Measurements from ENCODE around the gene UBE2V1. TPM values are rescaled to one million over a fixed set of nuclear protein-coding genes. Genes with fewer than 3 reads are reported as not detected.

UBE2V1 gene
- total and polyA plus RNA-seq, 2 of the 13 experiments (the other 11 are each of a cell fraction or from before 2014, with no cell fraction given): 81.3 to 132 TPM

DNA sequence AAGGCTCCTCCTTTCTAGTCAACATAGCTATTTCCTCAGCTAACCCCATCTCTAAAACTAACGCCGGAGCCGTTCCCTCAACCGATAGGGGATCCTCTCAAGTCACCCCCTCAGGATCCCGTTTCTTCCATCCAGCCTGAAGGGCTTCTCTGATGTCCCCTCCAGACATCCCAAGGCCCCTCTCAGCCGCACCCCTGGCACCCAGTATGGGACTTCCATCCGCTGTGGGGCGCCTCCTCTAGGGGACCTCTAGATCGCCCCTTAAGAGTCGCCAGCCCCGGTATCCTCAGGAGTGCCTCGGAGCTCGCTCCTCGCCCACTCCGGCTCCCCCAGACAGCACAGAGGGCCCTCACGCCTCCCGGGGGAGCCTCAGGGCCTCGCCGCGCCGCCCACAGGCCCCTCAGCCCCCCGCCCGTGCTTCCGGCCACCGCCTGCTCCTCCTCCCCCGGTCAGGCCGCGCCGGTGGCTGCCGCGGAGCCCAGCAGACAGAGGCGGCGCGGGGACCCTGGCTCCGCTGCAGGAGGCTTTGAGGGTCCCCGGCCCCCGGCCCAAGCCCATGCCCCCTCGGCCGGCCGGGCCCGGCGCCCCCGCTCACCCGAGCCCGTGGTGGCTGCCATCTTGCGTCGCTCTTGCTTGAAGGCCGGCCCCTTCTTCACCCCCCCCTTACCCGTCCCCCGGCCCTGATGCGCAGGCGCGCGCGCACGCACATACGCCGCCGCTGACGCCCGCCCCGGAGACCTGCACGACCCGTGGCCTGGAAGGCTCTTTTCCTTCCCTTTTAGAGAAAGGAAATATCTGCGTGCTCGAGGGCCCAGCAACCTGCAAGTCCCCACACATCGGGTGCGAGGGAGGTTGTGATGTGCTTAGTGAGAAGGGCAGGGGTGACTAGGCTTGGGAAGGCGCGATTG, at the start of gene UBE2V1 (continued):
- peak; percentile 90 for TF ChIP-seq ETV5 (CRISPR knock-in tag; IDR thresholded peaks at IDR 0.05; ENCODE audit: borderline replicate concordance)
- TF ChIP-seq SIX4 (CRISPR knock-in tag; IDR thresholded peaks at IDR 0.05): no peak; the same call in 1 of the 2 replicates
- TF ChIP-seq GATAD1 (CRISPR knock-in tag; IDR thresholded peaks at IDR 0.05): peak; percentile 73; the same call in 1 of the 2 replicates
- no peak; the same call in 1 of the 2 replicates for TF ChIP-seq CREM (IDR thresholded peaks at IDR 0.05)
- TF ChIP-seq CREM (CRISPR knock-in tag; IDR thresholded peaks at IDR 0.05): no peak
- peak; percentile 65; the same call in 1 of the 2 replicates for TF ChIP-seq NAIF1 (CRISPR knock-in tag; IDR thresholded peaks at IDR 0.05; ENCODE audit: borderline replicate concordance)
- peak; percentile 98 for TF ChIP-seq ZNF235 (CRISPR knock-in tag; IDR thresholded peaks at IDR 0.05; ENCODE audit: borderline replicate concordance)
- TF ChIP-seq POLR2AphosphoS5 (IDR thresholded peaks at IDR 0.05; ENCODE audit: low read depth, low read length): peak; percentile 99
- TF ChIP-seq ZNF569 (CRISPR knock-in tag; IDR thresholded peaks at IDR 0.05; ENCODE audit: borderline replicate concordance): no peak
- 0 out of 2 replicates have a peak, but pooled peaks have one; percentile 17 for TF ChIP-seq ZBTB7B (CRISPR knock-in tag; IDR thresholded peaks at IDR 0.05)
- TF ChIP-seq ZNF770 (CRISPR knock-in tag; IDR thresholded peaks at IDR 0.05): peak; percentile 62
- TF ChIP-seq ZNF652 (CRISPR knock-in tag; IDR thresholded peaks at IDR 0.05; ENCODE audit: borderline replicate concordance, low read depth): peak; percentile 14; the same call in 1 of the 2 replicates
- peak; percentile 73; the same call in 1 of the 2 replicates for TF ChIP-seq ZNF256 (CRISPR knock-in tag; conservative IDR thresholded peaks at IDR 0.05)
- peak; percentile 89; the same call in 1 of the 2 replicates for TF ChIP-seq ZNF546 (CRISPR knock-in tag; conservative IDR thresholded peaks at IDR 0.05)
- TF ChIP-seq, protein P1, sequence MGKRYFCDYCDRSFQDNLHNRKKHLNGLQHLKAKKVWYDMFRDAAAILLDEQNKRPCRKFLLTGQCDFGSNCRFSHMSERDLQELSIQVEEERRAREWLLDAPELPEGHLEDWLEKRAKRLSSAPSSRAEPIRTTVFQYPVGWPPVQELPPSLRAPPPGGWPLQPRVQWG (CRISPR knock-in tag; IDR thresholded peaks at IDR 0.05; ENCODE audit: borderline replicate concordance, low read depth): no peak; the same call in 1 of the 2 replicates
- TF ChIP-seq, protein P2, sequence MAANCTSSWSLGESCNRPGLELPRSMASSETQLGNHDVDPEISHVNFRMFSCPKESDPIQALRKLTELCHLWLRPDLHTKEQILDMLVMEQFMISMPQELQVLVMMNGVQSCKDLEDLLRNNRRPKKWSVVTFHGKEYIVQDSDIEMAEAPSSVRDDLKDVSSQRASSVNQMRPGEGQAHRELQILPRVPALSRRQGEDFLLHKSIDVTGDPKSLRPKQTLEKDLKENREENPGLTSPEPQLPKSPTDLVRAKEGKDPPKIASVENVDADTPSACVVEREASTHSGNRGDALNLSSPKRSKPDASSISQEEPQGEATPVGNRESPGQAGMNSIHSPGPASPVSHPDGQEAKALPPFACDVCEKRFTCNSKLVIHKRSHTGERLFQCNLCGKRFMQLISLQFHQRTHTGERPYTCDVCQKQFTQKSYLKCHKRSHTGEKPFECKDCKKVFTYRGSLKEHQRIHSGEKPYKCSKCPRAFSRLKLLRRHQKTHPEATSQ (CRISPR knock-in tag; IDR thresholded peaks at IDR 0.05; ENCODE audit: borderline replicate concordance): peak; percentile 79; the same call in 1 of the 2 replicates
- no peak; the same call in 1 of the 2 replicates for TF ChIP-seq ZNF121 (CRISPR knock-in tag; IDR thresholded peaks at IDR 0.05)
- TF ChIP-seq CBX5 (CRISPR knock-in tag; IDR thresholded peaks at IDR 0.05; ENCODE audit: borderline replicate concordance): peak; percentile 31; the same call in 1 of the 2 replicates
- peak; percentile 70 for TF ChIP-seq ZBTB14 (CRISPR knock-in tag; IDR thresholded peaks at IDR 0.05)
- TF ChIP-seq, protein P3, sequence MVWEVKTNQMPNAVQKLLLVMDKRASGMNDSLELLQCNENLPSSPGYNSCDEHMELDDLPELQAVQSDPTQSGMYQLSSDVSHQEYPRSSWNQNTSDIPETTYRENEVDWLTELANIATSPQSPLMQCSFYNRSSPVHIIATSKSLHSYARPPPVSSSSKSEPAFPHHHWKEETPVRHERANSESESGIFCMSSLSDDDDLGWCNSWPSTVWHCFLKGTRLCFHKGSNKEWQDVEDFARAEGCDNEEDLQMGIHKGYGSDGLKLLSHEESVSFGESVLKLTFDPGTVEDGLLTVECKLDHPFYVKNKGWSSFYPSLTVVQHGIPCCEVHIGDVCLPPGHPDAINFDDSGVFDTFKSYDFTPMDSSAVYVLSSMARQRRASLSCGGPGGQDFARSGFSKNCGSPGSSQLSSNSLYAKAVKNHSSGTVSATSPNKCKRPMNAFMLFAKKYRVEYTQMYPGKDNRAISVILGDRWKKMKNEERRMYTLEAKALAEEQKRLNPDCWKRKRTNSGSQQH (CRISPR knock-in tag; IDR thresholded peaks at IDR 0.05; ENCODE audit: low read depth): peak; percentile 73; the same call in 1 of the 2 replicates
- no peak; the same call in 1 of the 2 replicates for TF ChIP-seq RARA (CRISPR knock-in tag; IDR thresholded peaks at IDR 0.05)
